Stimulated activated naive CD8-positive, alpha-beta T cell treated with anti-CD3 and anti-CD28 coated beads, Interleukin-15, Interleukin-2, amounts not matched to agents 100 U/mL and 50 U/mL, for 24 hours (primary cell): ENCODE data around the gene FASLG.
"Not testable (repeated sequence)": the region's sequence is repeated elsewhere in the genome, so short reads cannot be mapped to it uniquely, and the experiment has no call there.

ENCODE experiments used
- ATAC-seq: fragments of 150-1000 bp; cut with Tn5 transposase; one replicate; pipeline ENCODE4 v1.10.0; 2021
- DNase-seq: peaks from one replicate; pipeline ENCODE4 v3.0.0; 2021

FASLG gene

GRCh38 chr1:172682812-172683211 lies 23.9 kb downstream of the FASLG start:
- DNase-seq (no peak), ATAC-seq (no peak)

- DNase-seq (no peak), ATAC-seq (peak; percentile 46)
Measured at GRCh38 chr1:172686143-172686542, 27.2 kb downstream of the FASLG start.

GRCh38 chr1:172688428-172689085 lies 29.7 kb downstream of the FASLG start:
- not testable (repeated sequence) for DNase-seq, ATAC-seq

- ATAC-seq, DNase-seq: not testable (repeated sequence)
Measured at GRCh38 chr1:172690925-172691324, 32.0 kb downstream of the FASLG start.

- DNase-seq: no peak
- ATAC-seq: peak; percentile 58
Measured at GRCh38 chr1:172697534-172698002, 38.7 kb downstream of the FASLG start.

GRCh38 chr1:172698224-172698623 lies 39.3 kb downstream of the FASLG start:
- DNase-seq (no peak), ATAC-seq (peak; percentile 63)

GRCh38 chr1:172699111-172699510 lies 40.2 kb downstream of the FASLG start:
- ATAC-seq (peak; percentile 80), DNase-seq (peak; percentile 72)

GRCh38 chr1:172699695-172700227 lies 40.9 kb downstream of the FASLG start:
- no peak for DNase-seq

GRCh38 chr1:172700556-172700955 lies 41.7 kb downstream of the FASLG start:
- ATAC-seq (no peak), DNase-seq (no peak)

More at GRCh38 chr1:172699695-172700227, 40.9 kb downstream of the FASLG start:
- no peak for ATAC-seq

GRCh38 chr1:172704001-172704400 lies 45.1 kb downstream of the FASLG start:
- DNase-seq (no peak), ATAC-seq (no peak)

- no peak for ATAC-seq
- DNase-seq: no peak
Measured at GRCh38 chr1:172704420-172705210, 45.7 kb downstream of the FASLG start.

GRCh38 chr1:172708452-172708851 lies 49.5 kb downstream of the FASLG start:
- ATAC-seq: peak; percentile 87

GRCh38 chr1:172711558-172711957 lies 52.7 kb downstream of the FASLG start:
- DNase-seq (no peak), ATAC-seq (no peak)

More at GRCh38 chr1:172708452-172708851, 49.5 kb downstream of the FASLG start:
- peak; percentile 27 for DNase-seq

- DNase-seq: no peak
- ATAC-seq: no peak
Measured at GRCh38 chr1:172713466-172713865, 54.6 kb downstream of the FASLG start.
